HG02678 (cell line): ENCODE results near the gene LYSMD1.

Experiments used
- ATAC-seq: cut with Tn5 transposase; IDR thresholded peaks from one replicate; pipeline ENCODE4 v1.9.1; 2021; ENCODE audit warnings: mild to moderate bottlenecking, moderate library complexity; ENCODE audit not compliant: unreplicated experiment

Gene LYSMD1

GRCh38 chr1:151142411-151143056, 23.2 kb downstream of the LYSMD1 start:
- ATAC-seq, result no peak

GRCh38 chr1:151137789-151138188, 27.9 kb downstream of the LYSMD1 start:
- ATAC-seq, result no peak

DNA sequence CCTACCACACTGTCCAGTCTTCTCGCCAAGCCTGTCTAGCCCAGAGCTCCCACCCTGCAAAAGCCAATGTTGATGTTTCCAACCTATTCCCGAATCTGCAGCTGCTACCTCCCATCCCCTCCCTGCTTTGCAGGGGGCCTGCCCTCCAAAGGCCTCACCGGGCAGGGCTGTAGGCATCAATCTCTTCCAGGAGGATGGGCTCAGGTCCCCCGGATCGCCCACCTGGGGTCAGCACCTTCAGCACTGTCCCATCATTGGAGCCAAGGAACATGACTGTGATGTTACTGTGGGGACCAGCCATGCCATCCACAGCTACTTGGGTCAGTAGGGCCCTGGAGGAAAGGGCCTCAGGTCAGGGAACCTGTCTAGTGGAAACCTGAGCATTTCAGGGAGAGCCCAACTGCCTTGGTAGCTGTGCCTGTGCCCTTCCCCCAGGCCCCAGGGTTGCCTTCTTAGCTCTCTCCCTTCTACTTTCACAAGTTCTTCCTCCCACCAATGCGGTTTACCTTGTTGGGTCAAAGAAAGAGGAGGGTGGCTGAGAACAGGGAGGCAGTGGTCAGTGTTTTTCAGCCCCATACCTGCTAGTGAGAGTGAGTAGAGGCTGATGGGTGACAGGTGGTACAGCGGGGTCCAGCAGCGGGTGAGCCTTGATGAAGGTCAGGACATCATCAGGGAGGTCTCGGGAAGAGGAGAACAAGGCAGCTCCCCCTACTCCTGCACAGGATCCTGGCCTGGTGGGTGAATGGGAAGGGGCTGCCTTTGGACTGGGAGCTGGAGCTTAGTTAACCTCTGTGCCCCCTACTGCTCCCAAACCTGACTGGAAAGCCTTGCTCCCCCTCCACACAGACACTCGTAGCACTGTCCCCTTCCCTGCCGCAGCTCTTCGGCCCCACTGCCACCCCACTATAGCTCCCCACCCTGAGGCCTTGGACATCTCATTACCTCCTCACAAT, 30.0 kb downstream of the LYSMD1 start:
- ATAC-seq, result no peak

- no peak for ATAC-seq
Measured at GRCh38 chr1:151134991-151135390, 30.7 kb downstream of the LYSMD1 start.

GRCh38 chr1:151134396-151134795, 31.3 kb downstream of the LYSMD1 start:
- ATAC-seq, result no peak

- no peak for ATAC-seq
Measured at GRCh38 chr1:151133018-151133806, 32.5 kb downstream of the LYSMD1 start.

DNA sequence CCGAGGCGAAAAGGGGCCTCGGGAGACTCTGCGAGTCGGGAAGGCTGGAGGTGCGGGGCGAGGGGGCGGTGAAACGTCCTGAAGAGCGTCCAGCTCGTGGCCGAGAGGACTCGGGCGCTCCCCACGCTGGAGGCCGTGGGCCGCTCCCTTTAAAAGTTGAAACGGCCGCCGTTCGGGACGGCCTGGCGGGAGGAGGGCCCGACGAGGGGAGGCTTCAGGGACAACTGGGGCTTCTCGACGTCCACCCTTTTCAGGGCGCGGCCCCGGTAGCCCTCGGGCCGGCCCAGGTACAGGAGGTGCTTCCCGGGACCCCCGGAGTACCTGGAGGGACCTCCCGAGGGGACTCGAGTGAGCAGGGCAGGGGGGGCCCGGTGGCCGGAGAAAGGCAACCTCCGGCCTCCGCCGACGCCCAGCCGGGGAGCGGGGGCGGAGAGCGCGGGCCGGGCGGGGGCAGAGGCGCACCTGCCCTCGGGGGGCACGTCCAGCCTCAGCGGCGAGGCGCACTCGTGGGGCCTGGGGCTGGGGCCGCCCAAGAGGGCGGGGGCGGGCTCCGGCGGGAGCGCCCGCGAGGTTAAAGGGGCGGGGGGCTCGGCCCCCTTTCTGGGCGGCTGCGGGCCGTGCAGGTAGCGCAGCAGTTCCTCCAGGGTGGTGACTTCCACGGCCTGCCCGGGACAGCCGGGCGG, 33.2 kb downstream of the LYSMD1 start:
- no peak for ATAC-seq

DNA sequence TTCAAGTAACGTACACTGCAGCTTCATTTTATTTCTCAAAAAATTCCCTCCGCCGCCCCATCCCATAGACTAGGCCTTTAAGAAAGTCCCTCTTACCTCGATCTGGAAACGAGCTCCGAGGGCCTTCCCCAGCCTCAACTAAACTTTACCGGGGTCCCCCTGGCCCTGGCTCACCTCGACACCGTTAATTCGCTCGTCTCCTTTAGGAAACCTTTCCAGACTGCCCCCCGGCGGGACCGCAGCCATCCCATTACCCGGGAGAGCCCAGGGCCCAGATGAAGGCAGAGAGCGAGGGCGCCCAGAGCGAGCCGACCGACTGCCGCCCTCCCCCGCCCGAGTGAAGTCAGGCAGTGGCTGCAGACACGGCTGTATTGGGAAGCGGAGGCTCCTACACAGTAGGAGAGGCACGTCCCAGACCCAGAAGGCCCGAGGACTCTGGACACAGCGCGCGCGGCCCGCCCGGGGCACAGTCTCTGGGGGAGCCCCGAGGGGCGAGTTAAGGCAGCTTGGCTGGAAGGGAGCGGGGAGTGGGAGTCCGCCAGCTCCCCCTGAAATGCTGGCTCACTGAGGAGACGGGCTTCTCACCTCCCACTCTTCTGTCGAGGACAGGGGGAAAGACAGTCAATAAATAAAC, 33.9 kb downstream of the LYSMD1 start:
- ATAC-seq, result no peak

DNA sequence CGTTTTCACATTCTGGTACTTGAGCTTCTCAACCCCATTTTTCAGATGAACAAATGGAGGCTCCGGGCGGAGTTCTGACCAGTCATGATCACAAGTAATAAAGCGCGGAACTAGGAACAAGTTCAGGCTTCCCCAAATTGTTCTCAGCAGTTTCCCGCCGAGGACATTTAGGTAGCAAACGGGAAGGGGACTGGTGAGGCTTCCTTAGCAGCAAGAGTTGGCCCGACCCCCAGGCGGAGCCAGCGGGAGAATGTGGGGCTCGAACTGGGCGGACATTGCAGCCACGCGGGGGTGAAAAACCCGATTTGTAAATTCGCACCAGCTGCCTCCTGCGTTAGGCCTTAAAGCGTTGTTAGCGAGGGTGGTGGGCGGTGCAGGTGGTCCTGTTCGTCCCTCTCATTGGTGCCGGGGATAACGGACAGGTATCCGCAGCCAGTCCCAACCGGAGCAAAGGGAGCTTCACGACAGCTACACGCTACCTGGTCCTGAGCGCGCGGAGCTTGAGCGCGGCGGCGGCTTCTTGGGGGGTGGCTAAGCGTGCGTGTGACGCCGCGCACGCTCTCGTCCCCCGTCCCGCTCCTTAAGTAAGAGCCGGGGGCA, 34.6 kb downstream of the LYSMD1 start:
- peak; percentile 96 for ATAC-seq

- no peak for ATAC-seq
Measured at GRCh38 chr1:151128800-151129199, 36.9 kb downstream of the LYSMD1 start.

- ATAC-seq, result no peak
Measured at GRCh38 chr1:151124763-151125403, 40.8 kb downstream of the LYSMD1 start.

GRCh38 chr1:151113877-151114276, 51.8 kb downstream of the LYSMD1 start:
- no peak for ATAC-seq
